ENCODE measurements around the gene GLT1D1.

GLT1D1 gene

DNA sequence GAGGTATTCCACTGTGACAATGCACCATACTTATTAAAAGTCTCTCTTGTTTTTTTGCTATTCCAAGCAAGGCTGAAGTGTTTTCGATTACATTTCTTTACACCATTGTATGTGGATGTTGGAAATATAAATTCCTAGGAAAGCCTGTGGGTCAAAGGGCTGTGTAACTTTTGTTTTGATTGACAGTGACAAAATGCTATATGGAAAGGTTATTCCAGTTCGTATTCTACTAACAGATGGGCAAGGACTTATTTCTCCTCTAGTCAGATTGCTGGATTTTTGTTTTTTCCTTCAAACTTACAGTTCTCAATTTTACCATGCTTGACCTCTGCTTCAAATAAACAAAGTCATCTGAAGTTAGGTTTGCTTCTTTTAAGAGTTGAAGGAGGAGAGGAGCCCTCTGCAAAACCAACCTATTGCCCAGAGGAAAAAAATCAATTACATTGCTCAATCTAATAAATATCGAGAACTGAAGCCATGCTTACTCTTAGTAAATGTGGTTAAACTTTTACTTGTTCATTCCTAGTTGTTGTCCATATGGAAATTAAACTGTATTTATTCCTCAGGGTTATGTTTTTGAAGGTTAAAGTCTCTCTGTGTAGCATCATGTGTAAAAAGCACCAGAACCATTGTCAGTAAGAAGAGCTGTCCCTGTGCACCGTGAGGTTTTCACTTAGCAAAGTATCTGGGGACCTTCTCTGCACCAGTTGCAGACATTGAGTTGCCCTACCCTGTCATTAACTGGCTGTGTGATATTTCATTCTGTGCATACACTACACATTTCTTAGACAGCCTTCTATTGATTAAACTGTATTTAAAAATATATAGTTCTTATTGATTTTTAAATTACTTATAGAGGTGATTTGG is 26.9 kb downstream of the GLT1D1 start:
- H3K27ac ChIP-seq: no peak overlapping the region
- TF ChIP-seq CTCF (conservative IDR thresholded peaks at IDR 0.05): no peak

DNA sequence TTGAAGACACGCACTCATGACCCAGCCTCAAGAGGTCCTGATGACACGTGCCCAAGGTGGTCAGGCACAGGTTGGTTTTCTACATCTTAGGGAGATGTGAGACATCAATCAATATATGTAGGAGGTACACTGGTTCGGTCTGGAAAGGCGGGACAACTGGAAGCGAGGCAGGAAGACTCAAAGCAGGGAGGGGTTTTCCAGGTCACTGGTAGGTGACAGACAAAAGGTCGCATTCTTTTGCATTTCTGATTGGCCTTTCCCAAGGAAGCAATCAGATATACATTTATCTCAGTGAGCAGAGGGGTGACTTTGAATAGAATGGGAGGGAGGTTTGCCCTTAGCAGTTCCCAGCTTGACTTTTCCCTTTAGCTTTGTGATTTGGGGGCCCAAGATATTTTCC is 38.6 kb downstream of the GLT1D1 start:
- TF ChIP-seq CTCF (conservative IDR thresholded peaks at IDR 0.05): no peak

DNA sequence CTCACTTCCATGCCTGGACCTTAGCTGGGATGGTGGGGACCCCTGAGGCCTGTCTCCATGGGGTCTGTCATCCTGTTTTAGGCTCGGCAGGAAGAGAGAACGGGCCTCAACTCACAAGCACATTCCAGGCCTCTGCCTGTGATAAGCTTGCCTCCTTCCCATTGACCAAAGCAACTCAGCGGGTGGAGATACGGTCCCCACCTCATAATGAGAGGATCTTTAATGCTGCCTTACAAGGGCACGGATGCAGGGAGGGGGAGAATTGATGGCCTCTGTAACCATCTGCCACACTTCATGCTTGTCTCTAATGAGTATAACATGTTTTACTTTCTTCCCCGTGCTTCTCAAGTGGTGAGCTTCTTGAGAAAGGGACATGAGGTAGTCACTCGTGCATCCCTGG is 50.0 kb downstream of the GLT1D1 start:
- TF ChIP-seq CTCF (conservative IDR thresholded peaks at IDR 0.05): no peak
- H3K27ac ChIP-seq: no peak overlapping the region

More for the DNA sequence above, 38.6 kb downstream of the GLT1D1 start:
- no peak overlapping the region for H3K27ac ChIP-seq

- no peak overlapping the region for H3K27ac ChIP-seq
- no peak for TF ChIP-seq CTCF (conservative IDR thresholded peaks at IDR 0.05)
Measured at GRCh38 chr12:128905003-128905544, 51.8 kb downstream of the GLT1D1 start.

- H3K27ac ChIP-seq: no peak overlapping the region
- no peak for TF ChIP-seq CTCF (conservative IDR thresholded peaks at IDR 0.05)
Measured at GRCh38 chr12:128906485-128907137, 53.3 kb downstream of the GLT1D1 start.

DNA sequence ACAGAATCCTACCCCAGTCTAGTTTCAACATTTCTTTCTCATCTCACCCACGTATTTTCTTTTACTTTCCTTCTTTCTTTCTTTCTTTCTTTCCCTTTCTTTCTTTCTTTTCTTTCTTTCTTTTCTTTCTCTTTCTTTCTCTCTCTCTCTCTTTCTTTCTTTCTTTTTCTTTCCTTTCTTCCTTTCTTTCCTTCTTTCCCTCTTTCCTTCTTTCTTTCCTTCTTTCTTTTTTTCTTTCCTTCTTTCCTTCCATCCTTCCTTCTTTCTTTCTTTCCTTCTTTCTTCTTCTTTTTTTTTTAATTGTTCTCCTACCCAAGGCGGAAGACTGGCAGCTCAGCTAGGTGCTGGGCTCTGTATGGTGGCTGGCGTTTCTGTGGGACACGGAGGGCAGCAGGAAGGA is 55.0 kb downstream of the GLT1D1 start:
- no peak for TF ChIP-seq CTCF (conservative IDR thresholded peaks at IDR 0.05)

GRCh38 chr12:128909653-128910052 is 56.4 kb downstream of the GLT1D1 start:
- TF ChIP-seq CTCF (conservative IDR thresholded peaks at IDR 0.05): no peak
- no peak overlapping the region for H3K27ac ChIP-seq

More for the DNA sequence above, 55.0 kb downstream of the GLT1D1 start:
- H3K27ac ChIP-seq: no peak overlapping the region

Data from VCaP (cell line).